GM21576 (cell line): ENCODE results near the gene HTR5A.
A peak's percentile ranks its signal among the peaks of the same experiment; 100 is the strongest.
"Not testable (repeated sequence)": the region's sequence is repeated elsewhere in the genome, so short reads cannot be mapped to it uniquely, and the experiment has no call there.

Experiments used
- ATAC-seq: cut with Tn5 transposase; IDR thresholded peaks from one replicate; pipeline ENCODE4 v1.9.1; 2021; ENCODE audit warnings: mild to moderate bottlenecking, moderate library complexity; ENCODE audit not compliant: unreplicated experiment

HTR5A gene

DNA sequence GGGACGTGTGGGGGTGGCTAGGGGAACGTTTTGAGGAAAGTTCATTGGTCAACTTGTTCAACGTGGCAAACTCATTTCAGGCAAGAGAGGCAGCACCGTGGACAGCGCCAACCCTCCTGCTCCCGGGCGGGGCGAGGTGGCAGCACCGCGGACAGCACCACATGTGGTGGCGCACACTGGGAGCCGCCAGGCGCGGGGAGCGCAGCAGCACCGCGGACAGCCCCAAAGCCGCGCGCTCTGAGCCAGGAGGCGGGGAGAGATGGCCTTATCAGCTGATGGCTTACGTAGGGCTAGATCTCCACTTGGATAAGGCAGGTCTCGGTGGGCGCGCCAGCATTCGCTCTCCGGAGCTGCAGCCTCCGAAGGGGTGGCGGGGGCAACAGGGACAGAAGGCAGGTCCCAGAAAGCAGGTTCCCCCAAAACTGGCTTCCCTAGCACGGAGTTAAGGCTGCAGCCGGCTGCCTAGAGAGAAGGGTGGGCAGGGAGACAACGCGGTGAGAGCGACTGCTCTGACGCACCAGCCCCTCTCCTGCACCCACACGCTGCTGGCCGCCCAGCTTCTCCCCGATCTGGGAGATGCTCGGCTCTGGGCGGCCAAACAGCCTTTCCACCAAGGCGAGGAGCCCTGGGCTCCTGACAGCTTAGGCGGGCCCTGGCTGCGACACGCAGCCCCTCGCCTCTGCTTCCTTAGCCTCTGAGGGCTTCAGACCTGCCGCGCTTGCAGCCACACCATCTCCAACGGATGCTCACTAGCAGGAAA is at the start of gene HTR5A:
Gene HTR5A, plus strand, starts transcription at position 333 of the 760 bp plus-strand sequence. CDS start 576 bp downstream, outside the sequence.
- ATAC-seq, result peak; percentile 96

DNA sequence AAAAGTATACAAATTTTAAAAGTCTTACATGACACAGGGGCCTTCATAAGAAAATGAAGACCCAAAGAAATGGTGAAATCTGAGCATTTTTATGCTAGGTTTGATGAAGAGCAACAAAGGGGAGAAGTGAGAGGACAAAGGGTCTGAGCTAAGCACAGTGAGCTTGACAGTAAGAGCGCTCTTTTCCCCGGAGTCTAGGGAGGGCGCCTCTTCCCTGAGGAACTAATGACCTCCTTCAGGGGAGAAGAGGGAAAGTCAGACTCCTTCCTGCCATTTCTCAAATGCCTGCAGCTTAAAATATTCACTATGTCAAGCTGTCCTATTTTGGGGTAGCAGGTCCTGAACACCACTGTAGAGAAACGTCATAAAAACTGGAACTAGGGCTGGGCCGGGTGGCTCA is 49.1 kb upstream of the HTR5A start:
- no peak for ATAC-seq

DNA sequence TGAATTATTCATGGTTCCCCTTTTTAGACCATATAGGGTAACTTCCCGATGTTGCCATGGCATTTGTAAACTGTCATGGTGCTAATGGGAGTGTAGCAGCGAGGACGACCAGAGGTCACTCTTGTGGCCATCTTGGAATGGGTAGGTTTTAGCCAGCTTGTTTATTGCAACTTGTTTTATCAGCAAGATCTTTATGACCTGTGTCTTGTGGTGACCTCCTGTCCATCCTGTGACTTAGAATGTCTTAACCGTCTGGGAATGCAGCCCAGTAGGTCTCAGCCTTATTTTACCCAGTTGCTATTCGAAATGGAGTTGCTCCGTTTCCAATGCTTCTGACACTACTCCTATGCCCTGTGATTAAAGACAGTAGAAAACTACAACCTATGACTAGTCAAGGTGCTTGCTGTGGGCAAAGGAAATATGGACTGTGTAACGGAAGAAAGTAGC is 48.4 kb upstream of the HTR5A start:
- ATAC-seq, result no peak

DNA sequence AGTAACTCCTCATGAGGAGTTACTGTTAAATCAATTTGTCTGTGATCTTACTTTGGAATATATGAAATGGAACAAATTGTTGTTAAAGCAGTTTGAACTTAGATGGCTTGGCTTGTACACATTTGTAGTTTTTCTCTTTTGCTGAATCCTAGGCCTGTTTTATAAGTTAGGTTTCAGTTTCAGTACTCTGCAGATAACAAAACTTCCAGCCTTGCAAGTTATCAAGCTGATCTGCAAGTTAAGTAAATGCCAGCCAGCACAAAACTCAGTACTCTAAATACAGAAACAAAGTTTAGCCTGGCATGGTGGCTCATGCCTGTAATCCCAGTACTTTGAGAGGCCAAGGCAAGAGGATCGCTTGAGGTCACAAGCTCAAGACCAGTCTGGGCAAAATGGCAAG is 42.2 kb upstream of the HTR5A start:
- ATAC-seq, result no peak

DNA sequence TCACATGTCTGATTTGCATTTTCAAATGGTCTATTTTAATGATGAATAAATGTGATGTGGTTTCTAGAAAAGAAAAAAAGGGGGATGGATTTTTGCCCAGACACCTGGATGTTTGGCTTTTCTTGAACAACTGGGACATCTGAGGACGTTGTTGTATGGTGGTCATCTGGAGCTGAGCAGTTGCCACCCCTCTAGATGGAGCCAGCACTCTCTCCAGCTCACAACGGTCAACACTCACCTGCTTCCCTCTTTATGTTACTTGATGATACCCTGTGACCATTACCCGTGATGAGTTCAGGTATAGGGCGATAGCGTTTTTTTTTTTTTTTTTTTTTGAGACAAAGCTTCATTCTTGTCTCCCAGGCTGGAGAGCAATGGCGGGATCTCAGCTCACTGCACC is 37.1 kb upstream of the HTR5A start:
- ATAC-seq, result no peak

DNA sequence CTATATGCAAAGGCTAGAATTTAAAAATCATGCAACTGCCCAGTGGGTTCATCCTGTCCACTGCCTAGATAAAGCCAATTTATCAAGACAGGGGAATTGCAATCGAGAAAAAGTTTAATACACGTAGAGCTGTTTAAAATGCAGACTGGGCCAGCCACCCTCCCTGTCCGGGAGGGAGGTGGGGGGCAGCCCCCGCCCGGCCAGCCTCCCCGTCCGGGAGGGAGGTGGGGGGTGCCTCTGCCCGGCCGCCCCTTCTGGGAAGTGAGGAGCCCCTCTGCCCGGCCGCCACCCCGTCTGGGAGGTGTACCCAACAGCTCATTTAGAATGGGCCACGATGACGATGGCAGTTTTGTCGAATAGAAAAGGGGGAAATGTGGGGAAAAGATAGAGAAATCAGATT is 35.6 kb upstream of the HTR5A start:
- ATAC-seq, result not testable (repeated sequence)

DNA sequence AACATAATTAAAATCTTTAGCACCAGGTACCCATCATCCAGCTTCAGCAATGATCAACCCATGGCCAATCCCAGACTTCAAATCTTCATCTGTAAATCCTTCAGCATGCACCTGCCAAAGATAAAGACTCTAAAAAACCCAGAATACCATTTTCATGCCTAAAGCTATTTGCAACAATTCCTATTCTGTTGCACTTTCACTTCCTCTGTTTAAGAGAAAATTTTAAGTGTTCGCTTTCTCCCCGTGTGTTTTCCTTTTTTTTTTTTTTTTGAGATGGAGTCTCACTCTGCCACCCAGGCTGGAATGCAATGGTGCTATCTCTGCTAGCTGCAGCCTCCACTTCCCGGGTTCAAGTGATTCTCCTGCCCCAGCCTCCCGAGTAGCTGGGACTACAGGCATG is 31.8 kb upstream of the HTR5A start:
- no peak for ATAC-seq

DNA sequence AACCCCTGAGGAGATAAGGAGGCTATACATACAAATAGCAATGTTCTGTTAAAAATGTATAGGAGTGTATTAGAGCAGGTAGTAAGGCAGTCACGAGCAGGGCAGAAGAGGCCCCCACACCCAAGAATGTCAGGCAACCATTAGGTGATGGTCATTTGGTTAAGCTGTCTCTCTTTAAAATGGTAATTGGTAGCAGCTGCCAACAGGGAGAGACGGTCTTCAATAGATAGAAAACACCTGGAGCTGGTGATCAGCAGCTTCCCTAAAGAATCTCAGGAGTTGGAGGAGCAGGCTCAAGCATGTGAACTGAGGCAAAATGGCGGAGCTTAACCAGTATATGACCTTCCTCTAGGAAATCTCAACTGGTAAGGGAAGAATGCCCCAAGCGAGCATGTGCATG is 26.4 kb upstream of the HTR5A start:
- no peak for ATAC-seq

DNA sequence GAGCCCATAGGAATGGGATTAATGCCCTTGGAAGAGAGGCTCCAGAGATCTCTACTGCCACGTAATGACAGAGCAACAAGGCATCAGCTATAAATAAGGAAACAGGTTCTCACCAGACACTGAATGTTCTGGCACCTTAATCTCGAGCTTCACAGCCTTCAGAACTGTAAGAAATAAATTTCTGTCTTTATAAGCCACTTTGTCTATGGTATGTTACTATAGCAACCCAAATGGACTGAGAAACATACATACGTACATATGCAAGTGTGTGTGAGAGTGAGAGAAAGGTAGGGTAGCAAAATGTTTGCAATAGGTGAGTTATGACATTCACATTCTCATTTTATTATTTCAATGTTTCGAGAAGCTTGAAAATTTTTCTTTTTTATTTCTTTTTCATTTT is 22.1 kb upstream of the HTR5A start:
- no peak for ATAC-seq

DNA sequence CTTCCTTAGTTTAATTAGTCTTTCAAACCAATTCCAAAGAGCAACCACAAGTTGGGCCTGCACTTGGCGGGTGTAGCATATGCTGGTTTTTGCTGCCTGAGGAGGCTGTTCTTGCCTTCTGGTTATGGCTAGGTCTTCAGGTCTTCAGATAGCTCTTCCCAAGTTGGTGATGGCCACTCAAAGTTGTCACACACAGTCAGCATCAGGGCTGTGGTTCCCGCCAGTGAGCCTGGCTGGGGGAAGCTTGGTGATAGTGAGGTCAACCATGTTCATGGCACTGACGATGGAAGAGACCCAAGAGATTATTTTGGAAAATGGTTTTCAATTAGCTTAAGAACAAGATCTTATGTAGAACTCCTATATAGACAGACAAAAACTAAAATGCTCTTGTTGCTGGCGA is 18.8 kb upstream of the HTR5A start:
- ATAC-seq, result no peak

DNA sequence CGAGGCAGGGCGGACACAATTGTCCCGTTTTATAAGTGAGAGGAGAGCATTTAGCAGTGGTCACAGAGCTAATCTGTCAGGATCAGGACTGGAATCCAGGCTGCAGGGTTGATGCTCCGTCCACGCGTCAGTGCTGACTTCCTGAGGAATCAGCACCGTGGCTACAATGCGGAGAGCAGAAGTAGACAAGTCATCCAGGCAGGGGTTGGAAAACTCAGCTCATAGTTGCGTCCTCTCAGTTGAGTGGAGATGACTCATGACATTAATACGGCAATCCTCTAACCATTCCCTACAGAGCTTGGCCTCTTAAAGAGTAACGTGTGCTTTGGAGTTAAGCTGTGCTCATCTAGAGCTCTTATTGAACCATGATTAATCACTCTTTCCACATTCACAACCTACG is 17.1 kb upstream of the HTR5A start:
- no peak for ATAC-seq

DNA sequence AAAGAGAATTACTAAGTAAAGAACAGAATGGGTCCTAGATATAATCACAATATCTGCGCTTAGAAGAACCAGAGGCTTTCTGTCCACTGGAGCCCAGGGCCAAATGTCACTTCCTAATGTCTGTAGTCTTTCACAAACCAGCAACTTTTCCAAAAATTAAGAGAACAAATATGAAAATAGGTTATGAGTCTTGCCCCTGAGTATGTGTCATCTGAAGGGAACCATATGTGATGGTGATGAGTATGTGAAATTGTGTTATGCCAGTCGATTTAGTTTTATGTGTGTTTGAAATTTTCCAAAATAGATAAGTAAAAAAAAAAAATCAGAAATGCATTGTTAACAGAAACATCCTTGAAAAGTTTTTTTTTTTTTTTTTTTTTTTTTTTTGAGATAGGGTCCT is 15.4 kb upstream of the HTR5A start:
- no peak for ATAC-seq

DNA sequence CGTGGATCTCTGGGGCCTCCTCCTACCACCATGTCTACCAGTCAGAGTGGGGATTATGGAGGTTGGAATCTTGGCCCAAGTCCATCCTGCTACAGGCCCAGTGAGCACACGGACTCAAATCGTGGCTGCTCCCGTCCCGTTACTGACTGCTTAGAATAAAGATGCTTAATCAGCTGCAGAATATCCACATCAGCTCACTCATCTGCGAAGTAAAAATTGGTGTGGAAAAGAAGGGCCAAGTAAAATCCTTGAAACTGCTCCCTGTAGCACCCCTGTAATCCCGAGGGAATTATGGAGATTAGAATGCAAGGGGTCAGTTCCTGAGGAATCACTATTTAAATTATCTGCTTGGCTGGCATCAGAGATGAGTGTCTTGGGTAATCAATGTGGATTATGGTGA is 13.0 kb upstream of the HTR5A start:
- no peak for ATAC-seq

DNA sequence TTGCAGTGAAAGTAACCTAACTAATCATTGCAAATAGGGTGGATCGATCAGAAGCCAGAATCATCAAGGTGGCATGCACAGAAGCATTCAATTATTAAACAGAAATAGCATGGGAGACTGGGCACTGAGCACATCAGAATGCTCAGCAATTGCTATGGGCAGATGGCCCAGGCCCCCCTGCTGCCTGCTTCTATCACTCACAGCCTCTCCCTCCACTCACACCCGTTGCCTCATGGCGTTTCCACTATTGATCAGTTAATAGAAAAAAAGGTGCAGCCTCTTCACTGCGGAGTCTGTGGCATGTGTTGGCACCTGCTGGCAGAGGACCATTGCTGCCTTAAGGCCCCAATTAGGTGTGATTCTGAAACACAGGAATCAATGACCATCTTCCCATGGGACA is 11.2 kb upstream of the HTR5A start:
- ATAC-seq, result no peak

DNA sequence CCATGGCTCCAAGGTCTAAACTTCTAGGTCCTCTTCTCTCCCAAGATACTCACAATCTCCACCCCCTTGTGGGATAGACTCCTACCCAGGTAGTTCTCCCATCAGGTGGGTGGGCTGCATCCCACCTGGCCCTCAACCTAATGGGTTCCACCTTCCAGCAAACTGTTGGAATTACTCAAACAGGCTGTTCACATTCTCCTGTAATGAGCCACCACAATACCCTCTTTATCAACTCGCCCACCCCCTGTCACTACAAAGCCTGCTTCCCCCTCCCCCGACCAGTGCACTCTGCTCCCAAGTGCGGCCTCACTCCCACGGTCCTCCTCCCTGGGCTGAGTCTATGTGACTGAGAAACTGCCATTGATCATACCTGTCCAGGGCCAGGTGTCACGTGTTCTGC is 10.4 kb upstream of the HTR5A start:
- no peak for ATAC-seq

DNA sequence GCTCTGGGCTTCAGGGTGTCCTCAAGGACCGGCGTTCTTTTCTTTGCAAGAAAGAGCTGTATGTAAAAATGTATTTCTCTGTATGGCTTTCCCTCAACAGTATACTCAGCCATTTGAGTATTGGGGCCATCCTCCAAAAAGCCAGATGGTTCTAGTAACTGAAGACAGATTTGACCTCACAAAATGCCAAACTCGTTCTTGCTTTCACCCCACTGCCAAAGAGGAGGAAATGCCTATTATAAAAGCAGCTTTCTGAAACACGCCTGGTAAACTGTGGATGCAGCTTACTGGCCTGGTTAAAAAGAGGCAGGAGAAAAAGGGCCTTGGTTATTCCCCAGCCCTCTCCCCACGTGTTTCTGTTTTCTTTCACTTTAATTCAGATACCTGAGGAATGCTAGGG is 7.7 kb upstream of the HTR5A start:
- no peak for ATAC-seq

DNA sequence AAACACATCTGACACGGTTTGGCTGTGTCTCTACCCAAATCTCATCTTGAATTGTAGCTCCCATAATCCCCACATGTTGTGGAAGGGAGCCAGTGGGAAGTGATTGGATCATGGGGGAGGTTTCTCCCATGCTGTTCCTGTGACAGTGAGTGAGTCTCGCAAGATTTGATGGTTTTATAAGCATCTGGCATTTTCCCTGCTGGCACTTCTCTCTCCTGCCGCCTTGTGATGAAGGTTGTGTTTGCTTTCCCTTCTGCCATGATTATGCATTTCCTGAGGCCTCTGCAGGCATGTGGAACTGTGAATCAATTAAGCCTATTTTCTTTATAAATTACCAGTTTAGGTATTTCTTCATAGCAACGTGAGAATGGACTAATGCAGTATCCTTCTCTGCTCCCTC is 5.9 kb upstream of the HTR5A start:
- ATAC-seq, result no peak

DNA sequence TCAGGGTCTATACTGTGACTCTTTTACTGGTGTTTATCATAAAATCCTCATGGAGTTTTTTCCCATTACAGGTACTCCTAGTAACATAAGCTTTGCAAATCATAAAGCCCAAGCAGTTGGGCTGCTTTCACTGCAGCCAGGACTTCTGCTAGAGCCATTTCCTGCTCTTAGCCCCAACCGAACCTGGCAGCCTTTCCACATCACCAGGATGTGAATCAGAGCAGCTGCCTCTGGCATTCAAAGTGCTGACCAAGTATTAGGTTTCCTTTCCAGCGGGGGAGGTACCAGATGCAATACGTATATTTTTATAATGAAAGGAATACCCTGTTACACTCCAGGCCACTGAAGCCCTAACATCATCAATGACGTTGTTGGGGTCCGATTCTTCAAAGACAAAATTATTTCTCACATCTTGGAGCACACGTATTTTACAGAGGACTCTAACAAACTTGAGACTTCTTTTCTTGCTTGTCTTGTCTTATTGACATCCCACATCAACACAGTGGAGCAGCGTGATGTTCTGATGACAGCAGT is 3.6 kb upstream of the HTR5A start:
- ATAC-seq, result no peak

DNA sequence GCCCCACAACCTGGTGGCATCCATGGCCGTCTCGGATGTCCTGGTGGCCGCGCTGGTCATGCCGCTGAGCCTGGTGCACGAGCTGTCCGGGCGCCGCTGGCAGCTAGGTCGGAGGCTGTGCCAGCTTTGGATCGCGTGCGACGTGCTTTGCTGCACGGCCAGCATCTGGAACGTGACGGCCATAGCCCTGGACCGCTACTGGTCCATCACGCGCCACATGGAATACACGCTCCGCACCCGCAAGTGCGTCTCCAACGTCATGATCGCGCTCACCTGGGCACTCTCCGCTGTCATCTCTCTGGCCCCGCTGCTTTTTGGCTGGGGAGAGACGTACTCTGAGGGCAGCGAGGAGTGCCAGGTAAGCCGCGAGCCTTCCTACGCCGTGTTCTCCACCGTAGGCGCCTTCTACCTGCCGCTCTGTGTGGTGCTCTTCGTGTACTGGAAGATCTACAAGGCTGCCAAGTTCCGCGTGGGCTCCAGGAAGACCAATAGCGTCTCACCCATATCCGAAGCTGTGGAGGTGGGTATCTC is 1.1 kb downstream of the HTR5A start:
- no peak for ATAC-seq

DNA sequence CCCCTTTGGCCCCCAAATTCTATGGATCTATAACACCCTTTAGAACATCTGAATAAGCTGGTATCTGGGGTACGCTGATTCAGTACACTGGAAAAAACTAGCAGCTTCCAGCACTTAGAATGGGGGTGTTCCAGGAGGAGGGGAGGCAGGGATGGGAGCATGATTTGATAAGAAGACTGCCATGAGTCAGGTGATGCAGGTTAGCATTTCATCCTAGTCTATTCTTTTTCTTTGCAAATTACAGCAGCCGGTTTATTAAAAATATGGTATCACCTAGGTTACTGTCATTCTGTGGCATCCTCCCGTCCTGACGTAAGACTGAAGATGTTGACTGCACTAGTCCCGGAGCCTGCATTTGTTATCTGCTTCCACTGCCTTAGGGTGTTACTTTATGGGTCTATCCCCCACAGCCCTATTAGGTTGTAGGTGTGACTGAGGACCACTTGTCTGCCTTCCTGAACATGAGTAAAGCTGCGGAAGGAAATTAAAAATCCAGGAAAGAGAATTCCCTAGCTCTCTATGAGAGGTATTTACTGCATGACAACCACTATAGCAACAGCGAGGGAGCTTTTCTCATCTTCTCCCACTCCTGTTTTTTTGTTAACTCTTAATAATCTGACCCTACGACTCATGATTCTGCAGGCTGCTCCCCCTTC is 1.9 kb downstream of the HTR5A start:
- no peak for ATAC-seq

DNA sequence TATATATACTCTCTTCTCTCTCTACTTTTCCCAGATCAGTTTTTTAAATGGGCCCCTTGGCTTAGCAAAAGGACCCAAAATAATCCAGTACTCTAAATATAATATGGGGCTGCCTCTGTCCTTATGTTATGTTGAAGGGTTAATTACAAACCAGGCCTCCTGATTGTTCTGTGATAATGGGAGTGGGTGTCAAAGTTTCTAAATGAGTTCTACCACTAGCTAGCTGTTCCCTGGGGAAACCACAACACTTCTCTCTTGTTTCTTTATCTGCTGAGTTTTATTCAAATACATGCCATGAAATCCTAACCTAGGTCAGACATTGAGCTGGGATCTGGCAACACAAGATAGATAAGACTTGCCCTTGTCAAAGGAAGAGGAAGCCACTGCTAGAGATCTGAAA is 3.8 kb downstream of the HTR5A start:
- ATAC-seq, result no peak

DNA sequence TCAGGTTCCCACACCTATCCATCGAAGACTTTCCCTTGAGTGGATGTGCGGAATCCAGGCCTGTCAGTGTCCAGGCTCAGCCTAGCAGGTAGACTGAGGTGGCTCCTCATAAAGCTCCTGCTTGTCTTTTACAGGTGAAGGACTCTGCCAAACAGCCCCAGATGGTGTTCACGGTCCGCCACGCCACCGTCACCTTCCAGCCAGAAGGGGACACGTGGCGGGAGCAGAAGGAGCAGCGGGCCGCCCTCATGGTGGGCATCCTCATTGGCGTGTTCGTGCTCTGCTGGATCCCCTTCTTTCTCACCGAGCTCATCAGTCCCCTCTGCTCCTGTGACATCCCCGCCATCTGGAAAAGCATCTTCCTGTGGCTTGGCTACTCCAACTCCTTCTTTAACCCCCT is 13.9 kb downstream of the HTR5A start:
- no peak for ATAC-seq
